ENCODE measurements around the gene SNAP25.
A peak's percentile ranks its signal among the peaks of the same experiment; 100 is the strongest.

The SNAP25 gene

GRCh38 chr20:10218536-10219451 is at the start of gene SNAP25:
Gene SNAP25 (plus strand): TSS chr20:10218830. CDS start chr20:10275492, 56,662 bp downstream.
- Histone ChIP-seq H3K9me3 (ENCODE audit: insufficient read depth, low read depth, low read length) (no peaks in the 10 kb centered on the region), H3K27ac (ENCODE audit: low read length) (no peak within 1 kb of the TSS), H3K27me3 (ENCODE audit: insufficient read depth, low read length) (peaks cover 54% of the 10 kb centered on the region), H3K36me3 (ENCODE audit: insufficient read depth, low read depth, low read length) (no peaks in the 10 kb centered on the region), H3K4me1 (ENCODE audit: insufficient read depth, low read length) (peaks cover 7% of the 10 kb centered on the region; the same call in 1 of the 2 replicates), H3K9ac (ENCODE audit: low read depth, low read length) (peak within 1 kb of the TSS; percentile 67; the same call in 1 of the 2 replicates), H3K4me3 (ENCODE audit: low read length) (peak within 1 kb of the TSS; percentile 80)

GRCh38 chr20:10169752-10170151 is 48.9 kb upstream of the SNAP25 start:
- Histone ChIP-seq H3K4me1 (ENCODE audit: insufficient read depth, low read length) (no peaks in the 10 kb centered on the region), H3K4me3 (ENCODE audit: low read length) (no peak overlapping the region), H3K36me3 (ENCODE audit: insufficient read depth, low read depth, low read length) (no peaks in the 10 kb centered on the region), H3K9me3 (ENCODE audit: insufficient read depth, low read depth, low read length) (no peaks in the 10 kb centered on the region), H3K27ac (ENCODE audit: low read length) (no peak overlapping the region), H3K27me3 (ENCODE audit: insufficient read depth, low read length) (peaks cover 31% of the 10 kb centered on the region), H3K9ac (ENCODE audit: low read depth, low read length) (no peak overlapping the region)

- H3K4me1 ChIP-seq (ENCODE audit: insufficient read depth, low read length): no peaks in the 10 kb centered on the region
- peaks cover 31% of the 10 kb centered on the region for H3K27me3 ChIP-seq (ENCODE audit: insufficient read depth, low read length)
- no peak overlapping the region for H3K4me3 ChIP-seq (ENCODE audit: low read length)
- H3K36me3 ChIP-seq (ENCODE audit: insufficient read depth, low read depth, low read length): no peaks in the 10 kb centered on the region
- H3K9me3 ChIP-seq (ENCODE audit: insufficient read depth, low read depth, low read length): no peaks in the 10 kb centered on the region
- H3K27ac ChIP-seq (ENCODE audit: low read length): no peak overlapping the region
- H3K9ac ChIP-seq (ENCODE audit: low read depth, low read length): no peak overlapping the region
Measured at GRCh38 chr20:10170261-10170660, 48.4 kb upstream of the SNAP25 start.

- Histone ChIP-seq H3K27me3 (ENCODE audit: insufficient read depth, low read length) (peaks cover 31% of the 10 kb centered on the region), H3K9me3 (ENCODE audit: insufficient read depth, low read depth, low read length) (no peaks in the 10 kb centered on the region), H3K9ac (ENCODE audit: low read depth, low read length) (peak overlapping the region; percentile 65; the same call in 1 of the 2 replicates), H3K4me1 (ENCODE audit: insufficient read depth, low read length) (no peaks in the 10 kb centered on the region), H3K27ac (ENCODE audit: low read length) (no peak overlapping the region), H3K36me3 (ENCODE audit: insufficient read depth, low read depth, low read length) (no peaks in the 10 kb centered on the region), H3K4me3 (ENCODE audit: low read length) (peak overlapping the region; percentile 73)
Measured at GRCh38 chr20:10171864-10172751, 46.5 kb upstream of the SNAP25 start.

GRCh38 chr20:10172998-10173655 is 45.5 kb upstream of the SNAP25 start:
- Histone ChIP-seq H3K4me1 (ENCODE audit: insufficient read depth, low read length) (no peaks in the 10 kb centered on the region), H3K9me3 (ENCODE audit: insufficient read depth, low read depth, low read length) (no peaks in the 10 kb centered on the region), H3K9ac (ENCODE audit: low read depth, low read length) (no peak overlapping the region), H3K27ac (ENCODE audit: low read length) (no peak overlapping the region), H3K4me3 (ENCODE audit: low read length) (no peak overlapping the region; the same call in 1 of the 2 replicates), H3K27me3 (ENCODE audit: insufficient read depth, low read length) (peaks cover 31% of the 10 kb centered on the region), H3K36me3 (ENCODE audit: insufficient read depth, low read depth, low read length) (no peaks in the 10 kb centered on the region)

GRCh38 chr20:10174400-10174799 is 44.2 kb upstream of the SNAP25 start:
- Histone ChIP-seq H3K27me3 (ENCODE audit: insufficient read depth, low read length) (peaks cover 31% of the 10 kb centered on the region), H3K27ac (ENCODE audit: low read length) (no peak overlapping the region), H3K9ac (ENCODE audit: low read depth, low read length) (no peak overlapping the region), H3K9me3 (ENCODE audit: insufficient read depth, low read depth, low read length) (no peaks in the 10 kb centered on the region), H3K4me3 (ENCODE audit: low read length) (no peak overlapping the region), H3K36me3 (ENCODE audit: insufficient read depth, low read depth, low read length) (no peaks in the 10 kb centered on the region), H3K4me1 (ENCODE audit: insufficient read depth, low read length) (no peaks in the 10 kb centered on the region)

- H3K9me3 ChIP-seq (ENCODE audit: insufficient read depth, low read depth, low read length): no peaks in the 10 kb centered on the region
- no peak overlapping the region for H3K4me3 ChIP-seq (ENCODE audit: low read length)
- no peaks in the 10 kb centered on the region for H3K4me1 ChIP-seq (ENCODE audit: insufficient read depth, low read length)
Measured at GRCh38 chr20:10177326-10177725, 41.3 kb upstream of the SNAP25 start.

GRCh38 chr20:10178091-10178490 is 40.5 kb upstream of the SNAP25 start:
- no peak overlapping the region for H3K27ac ChIP-seq (ENCODE audit: low read length)
- no peaks in the 10 kb centered on the region for H3K36me3 ChIP-seq (ENCODE audit: insufficient read depth, low read depth, low read length)
- no peak overlapping the region for H3K4me3 ChIP-seq (ENCODE audit: low read length)
- no peaks in the 10 kb centered on the region for H3K9me3 ChIP-seq (ENCODE audit: insufficient read depth, low read depth, low read length)
- peaks cover 8% of the 10 kb centered on the region for H3K27me3 ChIP-seq (ENCODE audit: insufficient read depth, low read length)
- H3K9ac ChIP-seq (ENCODE audit: low read depth, low read length): no peak overlapping the region
- no peaks in the 10 kb centered on the region for H3K4me1 ChIP-seq (ENCODE audit: insufficient read depth, low read length)

More at GRCh38 chr20:10177326-10177725, 41.3 kb upstream of the SNAP25 start:
- Histone ChIP-seq H3K27ac (ENCODE audit: low read length) (no peak overlapping the region), H3K27me3 (ENCODE audit: insufficient read depth, low read length) (peaks cover 16% of the 10 kb centered on the region), H3K9ac (ENCODE audit: low read depth, low read length) (no peak overlapping the region), H3K36me3 (ENCODE audit: insufficient read depth, low read depth, low read length) (no peaks in the 10 kb centered on the region)

- no peak overlapping the region for H3K4me3 ChIP-seq (ENCODE audit: low read length)
Measured at GRCh38 chr20:10178727-10179313, 39.8 kb upstream of the SNAP25 start.

GRCh38 chr20:10179574-10180298 is 38.9 kb upstream of the SNAP25 start:
- H3K4me3 ChIP-seq (ENCODE audit: low read length): no peak overlapping the region
- no peaks in the 10 kb centered on the region for H3K4me1 ChIP-seq (ENCODE audit: insufficient read depth, low read length)
- H3K27ac ChIP-seq (ENCODE audit: low read length): no peak overlapping the region
- no peaks in the 10 kb centered on the region for H3K9me3 ChIP-seq (ENCODE audit: insufficient read depth, low read depth, low read length)
- H3K27me3 ChIP-seq (ENCODE audit: insufficient read depth, low read length): no peaks in the 10 kb centered on the region
- no peak overlapping the region for H3K9ac ChIP-seq (ENCODE audit: low read depth, low read length)
- no peaks in the 10 kb centered on the region for H3K36me3 ChIP-seq (ENCODE audit: insufficient read depth, low read depth, low read length)

More at GRCh38 chr20:10178727-10179313, 39.8 kb upstream of the SNAP25 start:
- Histone ChIP-seq H3K9me3 (ENCODE audit: insufficient read depth, low read depth, low read length) (no peaks in the 10 kb centered on the region), H3K27ac (ENCODE audit: low read length) (no peak overlapping the region), H3K9ac (ENCODE audit: low read depth, low read length) (no peak overlapping the region), H3K4me1 (ENCODE audit: insufficient read depth, low read length) (no peaks in the 10 kb centered on the region), H3K27me3 (ENCODE audit: insufficient read depth, low read length) (peaks cover under 1% of the 10 kb centered on the region; the same call in 1 of the 2 replicates), H3K36me3 (ENCODE audit: insufficient read depth, low read depth, low read length) (no peaks in the 10 kb centered on the region)
